ENCODE data around the gene CNPY1. TPM values are rescaled to one million over a fixed set of nuclear protein-coding genes. Genes with fewer than 3 reads are reported as not detected.

Gene CNPY1
- total RNA-seq, 5 donors from 2014 or later (not counting 1 experiment from before 2014, with no cell fraction given), result not detected

DNA sequence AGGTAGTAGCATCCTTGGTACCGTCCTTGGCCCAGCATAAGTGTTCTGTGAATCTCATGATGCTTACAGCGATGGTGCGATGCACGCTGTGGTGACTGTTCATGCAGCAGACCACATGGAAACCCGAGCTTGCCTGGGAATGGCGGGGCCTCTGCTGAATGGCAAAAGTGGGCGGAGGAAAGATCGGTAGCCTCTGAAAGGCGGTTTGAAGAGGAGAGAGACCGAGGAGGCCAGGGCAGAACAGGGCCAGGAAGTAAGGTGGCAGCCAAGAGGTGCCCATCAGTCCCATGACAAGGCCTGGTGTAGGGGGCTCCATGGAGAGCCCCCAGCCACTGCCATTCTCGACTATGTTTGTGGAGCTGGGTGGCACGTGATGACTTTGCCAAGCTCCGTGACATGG, 33.2 kb upstream of the CNPY1 start:
- Mint-ChIP-seq H3K4me3 (no peak overlapping the region), H3K9me3 (no peaks in the 10 kb centered on the region), H3K27ac (no peak overlapping the region), H3K4me1 (no peaks in the 10 kb centered on the region), H3K36me3 (no peaks in the 10 kb centered on the region), H3K27me3 (peaks cover 7 to 13% of the 10 kb centered on the region in 2 donors)
- H3K27me3 ChIP-seq (replicated peaks in 1 of 2; ENCODE audit: control insufficient read depth in 2 of 2, extremely low read depth in 1 of 2, insufficient read depth in 2 of 2, low read length in 1 of 2), result peaks cover 0 to 31% of the 10 kb centered on the region in 2 experiments
- 77% methylated on average over 11 of the region's 13 CpGs for WGBS (ENCODE audit: insufficient coverage)
- ATAC-seq (replicated peaks in 1 of 4) (no peak), DNase-seq (no peak)
- no peaks in the 10 kb centered on the region for H3K4me1 ChIP-seq (ENCODE audit: control insufficient read depth in 1 of 2, extremely low read depth in 1 of 2, insufficient read depth in 2 of 2, low read length in 2 of 2)
- no peaks in the 10 kb centered on the region for H3K9me3 ChIP-seq
- POLR2A ChIA-PET, result no interaction called here
- H3K4me3 ChIP-seq (ENCODE audit: control insufficient read depth in 1 of 2, extremely low read depth in 1 of 2, low read length in 1 of 2), result no peak overlapping the region
- H3K27ac ChIP-seq (ENCODE audit: low read length), result no peak overlapping the region
- CTCF ChIA-PET, result no interaction called here
- no peaks in the 10 kb centered on the region for H3K36me3 ChIP-seq (ENCODE audit: control insufficient read depth in 2 of 2, extremely low read depth in 1 of 2, insufficient read depth in 1 of 2, low read length in 1 of 2)

DNA sequence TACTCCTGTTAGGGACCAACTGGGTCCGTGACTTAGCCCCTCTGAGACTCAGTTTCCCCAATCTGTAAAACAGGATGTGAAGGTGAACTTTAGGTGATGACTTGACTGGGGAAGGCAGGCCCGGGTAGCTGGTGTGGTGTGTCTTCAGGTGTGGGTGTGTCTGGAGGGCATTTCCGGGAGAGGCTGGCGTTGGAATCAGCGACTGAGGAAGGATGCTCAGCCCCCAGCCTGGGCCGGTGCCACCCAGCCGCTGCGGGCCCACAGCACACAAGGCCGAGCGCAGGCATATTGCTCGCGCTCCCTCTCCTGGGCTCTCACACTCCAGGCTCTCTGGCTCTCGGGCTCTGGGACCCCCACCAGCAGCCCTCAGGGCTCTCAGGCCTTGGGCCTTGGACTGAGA, 31.7 kb upstream of the CNPY1 start:
- no peaks in the 10 kb centered on the region for H3K9me3 Mint-ChIP-seq
- no peaks in the 10 kb centered on the region for H3K36me3 ChIP-seq (ENCODE audit: control insufficient read depth in 2 of 2, extremely low read depth in 1 of 2, insufficient read depth in 1 of 2, low read length in 1 of 2)

GRCh38 chr7:155577509-155577905, 31.1 kb upstream of the CNPY1 start:
- CTCF ChIA-PET, result no interaction called here
- Histone ChIP-seq H3K4me1 (ENCODE audit: control insufficient read depth in 1 of 2, extremely low read depth in 1 of 2, insufficient read depth in 2 of 2, low read length in 2 of 2) (no peaks in the 10 kb centered on the region), H3K36me3 (ENCODE audit: control insufficient read depth in 2 of 2, extremely low read depth in 1 of 2, insufficient read depth in 1 of 2, low read length in 1 of 2) (no peaks in the 10 kb centered on the region), H3K27me3 (replicated peaks in 1 of 2; ENCODE audit: control insufficient read depth in 2 of 2, extremely low read depth in 1 of 2, insufficient read depth in 2 of 2, low read length in 1 of 2) (peaks cover 0 to 19% of the 10 kb centered on the region in 2 experiments), H3K9me3 (no peaks in the 10 kb centered on the region), H3K27ac (ENCODE audit: low read length) (no peak overlapping the region), H3K4me3 (ENCODE audit: control insufficient read depth in 1 of 2, extremely low read depth in 1 of 2, low read length in 1 of 2) (no peak overlapping the region)
- H3K36me3 Mint-ChIP-seq, result no peaks in the 10 kb centered on the region
- DNase-seq (no peak), ATAC-seq (replicated peaks in 1 of 4) (no peak)
- H3K27ac Mint-ChIP-seq, result no peak overlapping the region
- 87% methylated on average over 16 of the region's 16 CpGs for WGBS (ENCODE audit: insufficient coverage)
- peaks cover 4 to 5% of the 10 kb centered on the region in 2 donors for H3K27me3 Mint-ChIP-seq
- POLR2A ChIA-PET, result no interaction called here
- H3K9me3 Mint-ChIP-seq, result no peaks in the 10 kb centered on the region
- H3K4me3 Mint-ChIP-seq, result no peak overlapping the region
- no peaks in the 10 kb centered on the region for H3K4me1 Mint-ChIP-seq

More for the DNA sequence above, 31.7 kb upstream of the CNPY1 start:
- ATAC-seq (replicated peaks in 1 of 4), result no peak
- no peak overlapping the region for H3K27ac Mint-ChIP-seq
- WGBS (ENCODE audit: insufficient coverage), result 76% methylated on average over 10 of the region's 13 CpGs
- H3K4me1 ChIP-seq (ENCODE audit: control insufficient read depth in 1 of 2, extremely low read depth in 1 of 2, insufficient read depth in 2 of 2, low read length in 2 of 2), result no peaks in the 10 kb centered on the region
- H3K4me1 Mint-ChIP-seq, result no peaks in the 10 kb centered on the region
- H3K27me3 Mint-ChIP-seq, result peaks cover under 1 to 5% of the 10 kb centered on the region in 2 donors
- H3K27me3 ChIP-seq (replicated peaks in 1 of 2; ENCODE audit: control insufficient read depth in 2 of 2, extremely low read depth in 1 of 2, insufficient read depth in 2 of 2, low read length in 1 of 2), result peaks cover 0 to 19% of the 10 kb centered on the region in 2 experiments
- no peak overlapping the region for H3K27ac ChIP-seq (ENCODE audit: low read length)
- no peak overlapping the region for H3K4me3 Mint-ChIP-seq
- POLR2A ChIA-PET, result no interaction called here
- no peak overlapping the region for H3K4me3 ChIP-seq (ENCODE audit: control insufficient read depth in 1 of 2, extremely low read depth in 1 of 2, low read length in 1 of 2)
- H3K36me3 Mint-ChIP-seq, result no peaks in the 10 kb centered on the region
- no peaks in the 10 kb centered on the region for H3K9me3 ChIP-seq
- CTCF ChIA-PET, result no interaction called here
- DNase-seq, result no peak

DNA sequence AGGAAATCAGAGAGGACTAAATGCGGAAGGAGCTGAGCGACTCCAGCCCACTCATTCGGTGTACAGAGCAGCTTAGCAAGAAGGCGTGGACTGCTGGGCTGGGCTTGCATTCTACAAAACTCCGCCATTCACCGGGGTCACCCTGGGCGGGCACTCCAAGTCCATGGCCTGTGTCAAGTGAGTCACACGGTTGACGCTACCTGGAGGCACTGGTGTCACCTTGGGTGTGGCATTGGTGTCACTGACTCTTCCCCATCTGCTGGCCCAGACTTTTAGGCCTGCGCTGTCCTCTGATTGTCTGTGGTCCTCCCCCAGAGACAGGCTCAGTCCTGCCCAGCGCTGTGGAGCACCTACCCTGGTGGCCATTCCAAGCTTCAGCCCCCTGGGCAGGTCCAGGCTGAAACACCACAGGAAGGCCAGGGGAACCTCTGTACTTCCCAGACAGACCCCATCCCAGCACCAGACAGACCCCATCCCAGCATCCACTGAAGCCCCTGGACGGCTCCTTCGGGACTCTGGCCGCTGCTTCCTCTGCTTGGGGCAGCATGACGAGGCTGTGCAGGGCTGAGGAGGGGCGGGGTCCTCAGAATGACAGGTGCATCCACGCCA, 30.6 kb upstream of the CNPY1 start:
- Mint-ChIP-seq H3K27ac (no peak overlapping the region), H3K27me3 (peaks cover 5 to 6% of the 10 kb centered on the region in 2 donors), H3K4me1 (no peaks in the 10 kb centered on the region), H3K4me3 (no peak overlapping the region), H3K36me3 (no peaks in the 10 kb centered on the region), H3K9me3 (no peaks in the 10 kb centered on the region)
- Histone ChIP-seq H3K9me3 (no peaks in the 10 kb centered on the region), H3K27ac (ENCODE audit: low read length) (no peak overlapping the region), H3K4me3 (ENCODE audit: control insufficient read depth in 1 of 2, extremely low read depth in 1 of 2, low read length in 1 of 2) (no peak overlapping the region), H3K4me1 (ENCODE audit: control insufficient read depth in 1 of 2, extremely low read depth in 1 of 2, insufficient read depth in 2 of 2, low read length in 2 of 2) (no peaks in the 10 kb centered on the region), H3K27me3 (replicated peaks in 1 of 2; ENCODE audit: control insufficient read depth in 2 of 2, extremely low read depth in 1 of 2, insufficient read depth in 2 of 2, low read length in 1 of 2) (peaks cover 0 to 22% of the 10 kb centered on the region in 2 experiments), H3K36me3 (ENCODE audit: control insufficient read depth in 2 of 2, extremely low read depth in 1 of 2, insufficient read depth in 1 of 2, low read length in 1 of 2) (no peaks in the 10 kb centered on the region)
- ChIA-PET POLR2A (no interaction called here), CTCF (no interaction called here)
- ATAC-seq (replicated peaks in 1 of 4), result no peak
- DNase-seq, result no peak
- WGBS (ENCODE audit: insufficient coverage), result 83% methylated on average over 17 of the region's 17 CpGs

- H3K27ac ChIP-seq (ENCODE audit: low read length), result no peak overlapping the region
- no peak for ATAC-seq (replicated peaks in 1 of 4)
- H3K4me3 ChIP-seq (ENCODE audit: control insufficient read depth in 1 of 2, extremely low read depth in 1 of 2, low read length in 1 of 2), result no peak overlapping the region
- H3K4me1 ChIP-seq (ENCODE audit: control insufficient read depth in 1 of 2, extremely low read depth in 1 of 2, insufficient read depth in 2 of 2, low read length in 2 of 2), result no peaks in the 10 kb centered on the region
- H3K9me3 Mint-ChIP-seq, result no peaks in the 10 kb centered on the region
- 74% methylated on average over 12 of the region's 20 CpGs for WGBS (ENCODE audit: insufficient coverage)
- peaks cover 6 to 11% of the 10 kb centered on the region in 2 donors for H3K27me3 Mint-ChIP-seq
- H3K27ac Mint-ChIP-seq, result no peak overlapping the region
- H3K36me3 ChIP-seq (ENCODE audit: control insufficient read depth in 2 of 2, extremely low read depth in 1 of 2, insufficient read depth in 1 of 2, low read length in 1 of 2), result no peaks in the 10 kb centered on the region
- no peak for DNase-seq
- CTCF ChIA-PET, result no interaction called here
- H3K9me3 ChIP-seq, result no peaks in the 10 kb centered on the region
- H3K4me3 Mint-ChIP-seq, result no peak overlapping the region
- H3K4me1 Mint-ChIP-seq, result no peaks in the 10 kb centered on the region
- H3K36me3 Mint-ChIP-seq, result no peaks in the 10 kb centered on the region
- H3K27me3 ChIP-seq (replicated peaks in 1 of 2; ENCODE audit: control insufficient read depth in 2 of 2, extremely low read depth in 1 of 2, insufficient read depth in 2 of 2, low read length in 1 of 2), result peaks cover 0 to 23% of the 10 kb centered on the region in 2 experiments
- POLR2A ChIA-PET, result no interaction called here
Measured at GRCh38 chr7:155576416-155576815, 30.1 kb upstream of the CNPY1 start.

DNA sequence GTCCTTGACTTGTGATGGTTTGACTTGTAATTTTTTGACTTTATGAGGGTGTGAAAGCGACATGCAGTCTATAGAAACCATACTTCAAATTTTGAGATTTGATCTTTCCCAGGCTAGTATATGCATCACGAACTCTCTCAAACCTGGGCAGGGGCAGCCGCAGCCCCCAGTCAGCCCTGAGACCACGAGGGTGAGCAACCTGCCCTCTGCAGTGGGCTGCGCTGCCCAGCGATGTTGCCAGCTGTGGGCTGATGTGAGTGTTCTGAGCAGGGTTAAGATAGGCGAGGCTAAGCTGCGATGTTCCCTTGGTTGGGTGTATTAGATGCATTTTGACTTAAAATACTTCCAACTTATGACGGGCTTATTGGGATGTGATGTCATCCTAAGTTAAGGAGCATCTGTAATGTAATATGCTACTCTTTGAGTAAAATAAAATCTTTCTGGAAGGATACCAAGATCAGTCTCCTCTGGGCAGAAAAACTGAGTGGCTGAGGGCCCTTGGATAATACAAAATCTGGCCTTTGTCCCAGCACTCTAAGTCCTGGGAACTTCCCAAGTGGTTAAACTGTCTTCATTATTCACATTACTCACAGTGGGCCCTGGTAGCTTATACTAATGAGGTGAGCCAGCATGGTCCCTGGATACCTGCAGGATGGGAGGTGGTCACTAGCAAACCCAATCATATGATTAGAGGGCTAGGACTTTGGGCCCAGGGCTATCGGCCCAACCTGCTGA, 28.4 kb upstream of the CNPY1 start:
- CTCF ChIA-PET, result interaction anchor here in 1 of 2 donors (0.6 kb wide), 1 partner anchor 1406 kb away, joined by 5 read pairs; no protein-coding TSS in a partner anchor
- WGBS (ENCODE audit: insufficient coverage), result 84% methylated on average over 6 of the region's 10 CpGs
- no peak for ATAC-seq (replicated peaks in 1 of 4)

More for the DNA sequence above, 28.4 kb upstream of the CNPY1 start:
- Mint-ChIP-seq H3K4me3 (no peak overlapping the region), H3K27me3 (peaks cover 9 to 11% of the 10 kb centered on the region in 2 donors), H3K27ac (no peak overlapping the region), H3K4me1 (no peaks in the 10 kb centered on the region), H3K36me3 (no peaks in the 10 kb centered on the region), H3K9me3 (no peaks in the 10 kb centered on the region)
- Histone ChIP-seq H3K4me3 (ENCODE audit: control insufficient read depth in 1 of 2, extremely low read depth in 1 of 2, low read length in 1 of 2) (no peak overlapping the region), H3K36me3 (ENCODE audit: control insufficient read depth in 2 of 2, extremely low read depth in 1 of 2, insufficient read depth in 1 of 2, low read length in 1 of 2) (no peaks in the 10 kb centered on the region), H3K27ac (ENCODE audit: low read length) (no peak overlapping the region), H3K4me1 (ENCODE audit: control insufficient read depth in 1 of 2, extremely low read depth in 1 of 2, insufficient read depth in 2 of 2, low read length in 2 of 2) (no peaks in the 10 kb centered on the region), H3K27me3 (replicated peaks in 1 of 2; ENCODE audit: control insufficient read depth in 2 of 2, extremely low read depth in 1 of 2, insufficient read depth in 2 of 2, low read length in 1 of 2) (peaks cover 0 to 20% of the 10 kb centered on the region in 2 experiments), H3K9me3 (no peaks in the 10 kb centered on the region)
- no peak for DNase-seq
- POLR2A ChIA-PET, result no interaction called here
